Measurements from ENCODE around the gene ASS1. TPM values are rescaled to one million over a fixed set of nuclear protein-coding genes. Genes with fewer than 3 reads are reported as not detected.
A peak's percentile ranks its signal among the peaks of the same experiment; 100 is the strongest.

Gene ASS1
- total RNA-seq, 1 donor from 2014 or later: 162 TPM

DNA sequence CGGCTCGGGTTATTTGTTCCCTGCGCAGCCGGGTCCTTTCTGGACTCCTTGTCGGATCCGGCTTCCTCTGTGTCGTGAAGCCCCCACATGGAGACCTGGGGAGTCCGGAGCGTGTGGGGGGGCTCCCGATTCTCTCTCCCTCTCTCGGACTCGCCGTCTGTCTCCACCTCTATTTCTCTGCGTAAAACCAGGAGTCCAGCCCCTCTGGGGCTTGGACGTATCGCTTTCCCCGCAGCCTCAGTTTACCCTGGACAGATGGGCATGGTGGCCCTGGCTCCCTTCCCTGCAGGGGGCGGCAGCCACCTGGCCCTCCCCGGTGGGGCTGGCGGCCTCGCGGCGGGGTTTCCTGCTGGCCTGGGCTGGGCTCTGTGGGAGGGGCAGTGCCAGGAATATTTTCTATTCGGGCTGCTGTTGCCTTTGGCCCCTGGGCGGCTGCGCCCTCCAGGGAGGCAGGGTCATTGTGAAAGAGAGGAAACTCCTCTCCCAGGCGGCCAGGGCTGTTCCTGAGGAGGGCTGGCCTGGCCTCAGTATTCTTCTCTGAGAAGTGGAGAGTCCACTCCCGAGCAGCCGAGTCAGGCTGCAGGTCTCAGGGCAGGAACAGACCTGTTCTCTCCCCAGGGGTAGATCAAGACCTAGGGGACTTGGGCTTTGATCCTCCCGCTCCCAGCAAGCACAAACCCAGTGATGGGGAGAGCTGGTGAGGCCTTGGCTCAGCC lies 665 bp downstream of the ASS1 start:
- intact Hi-C loops (cut with DNase I): no loop called here
- Histone ChIP-seq H3K9me3 (peaks cover 0 to 6% of the 10 kb centered on the region in 2 donors), H3K4me3 (peak overlapping the region; percentile 60 to 70), H3K36me3 (no peaks in the 10 kb centered on the region), H3K27ac (peak overlapping the region; percentile 72 to 81), H3K27me3 (no peaks in the 10 kb centered on the region), H3K4me1 (peaks cover 8 to 28% of the 10 kb centered on the region in 2 donors)
- DNase-seq (ENCODE audit: low spot score in 2 of 2): peak; percentile 27 to 91
- TF ChIP-seq CTCF (IDR thresholded peaks at IDR 0.05): peak in 1 of 3 experiments; percentile 13

GRCh38 chr9:130446101-130446861 lies 1.5 kb downstream of the ASS1 start:
- H3K27ac ChIP-seq: peak overlapping the region; percentile 72 to 81

DNA sequence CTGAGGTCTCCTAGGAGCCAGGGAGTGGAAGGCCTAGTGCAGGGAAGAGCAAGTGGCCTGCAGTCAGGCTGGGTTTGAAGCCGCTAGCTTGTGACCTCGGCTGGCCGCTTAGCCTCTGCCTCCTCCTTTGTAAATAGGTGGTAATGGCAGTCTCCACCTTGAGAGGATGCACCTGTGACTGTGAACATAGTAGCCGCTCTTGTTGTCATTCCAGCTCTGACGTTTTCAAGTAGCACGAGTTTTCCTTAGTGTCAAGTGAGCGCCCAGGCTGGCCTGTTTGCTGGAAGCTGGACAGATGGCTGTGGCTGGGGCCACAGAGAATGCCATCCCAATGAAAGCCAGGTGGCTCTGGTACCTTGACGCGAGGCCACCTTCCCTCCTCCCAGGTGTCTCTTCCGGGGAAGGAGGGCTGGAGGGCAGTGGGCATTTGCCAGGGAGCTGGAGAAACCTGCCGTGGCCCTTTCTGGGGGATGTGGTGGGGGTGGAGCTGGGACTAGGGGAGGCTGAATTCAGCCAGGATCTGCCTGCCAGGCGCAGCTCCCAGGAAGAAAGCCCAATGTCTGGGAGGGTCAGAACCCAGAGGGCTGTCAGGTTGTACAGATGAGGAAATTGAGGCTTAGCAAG lies 2.5 kb downstream of the ASS1 start:
- DNase-seq (ENCODE audit: low spot score in 2 of 2): no peak
- H3K9me3 ChIP-seq: no peaks in the 10 kb centered on the region
- H3K27me3 ChIP-seq: no peaks in the 10 kb centered on the region
- peak overlapping the region; percentile 72 to 81 for H3K27ac ChIP-seq
- no peaks in the 10 kb centered on the region for H3K36me3 ChIP-seq
- peaks cover 24 to 45% of the 10 kb centered on the region in 2 donors for H3K4me1 ChIP-seq
- intact Hi-C loops (cut with DNase I): no loop called here
- no peak for TF ChIP-seq CTCF (IDR thresholded peaks at IDR 0.05)
- no peak overlapping the region for H3K4me3 ChIP-seq

More at GRCh38 chr9:130446101-130446861, 1.5 kb downstream of the ASS1 start:
- TF ChIP-seq CTCF (IDR thresholded peaks at IDR 0.05): no peak
- Histone ChIP-seq H3K4me3 (peak overlapping the region; percentile 60 to 70), H3K9me3 (no peaks in the 10 kb centered on the region), H3K27me3 (no peaks in the 10 kb centered on the region), H3K36me3 (no peaks in the 10 kb centered on the region), H3K4me1 (peaks cover 17 to 36% of the 10 kb centered on the region in 2 donors)
- intact Hi-C loops (cut with DNase I): no loop called here
- peak; percentile 39 to 89 for DNase-seq (ENCODE audit: low spot score in 2 of 2)

DNA sequence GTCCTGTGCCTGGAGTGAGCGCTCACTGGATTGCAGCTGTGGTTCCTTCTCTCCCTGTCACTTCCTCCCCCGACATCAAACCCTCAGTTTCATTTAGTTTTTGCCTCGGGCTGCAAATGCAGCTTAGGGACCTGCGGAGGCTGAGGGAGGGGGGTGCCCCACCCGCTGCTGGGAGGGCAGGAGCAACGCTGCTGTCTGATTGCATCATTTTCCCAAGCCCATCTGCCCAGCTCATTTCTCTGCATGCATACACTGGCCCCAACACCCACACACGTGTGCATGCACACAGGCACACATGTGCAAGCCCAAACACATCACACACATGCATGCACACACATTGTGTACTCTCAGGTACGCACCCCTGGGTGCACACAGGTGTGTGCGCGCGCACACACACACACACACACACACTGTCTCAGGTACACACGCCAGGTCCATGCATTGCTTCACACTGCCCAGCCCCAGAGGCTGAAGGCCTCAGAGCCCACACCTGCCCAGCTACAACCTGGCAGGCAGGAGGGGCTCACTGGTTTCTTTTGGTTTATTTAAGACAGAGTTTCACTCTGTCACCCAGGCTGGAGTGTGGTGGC lies 3.4 kb downstream of the ASS1 start:
- no peak for TF ChIP-seq CTCF (IDR thresholded peaks at IDR 0.05)
- Histone ChIP-seq H3K27ac (no peak overlapping the region), H3K9me3 (no peaks in the 10 kb centered on the region), H3K4me3 (no peak overlapping the region), H3K36me3 (no peaks in the 10 kb centered on the region), H3K4me1 (peaks cover 24 to 45% of the 10 kb centered on the region in 2 donors), H3K27me3 (no peaks in the 10 kb centered on the region)
- intact Hi-C loops (cut with DNase I): no loop called here
- no peak for DNase-seq (ENCODE audit: low spot score in 2 of 2)

GRCh38 chr9:130448771-130449603 lies 4.2 kb downstream of the ASS1 start:
- intact Hi-C loops (cut with DNase I): no loop called here
- no peak for DNase-seq (ENCODE audit: low spot score in 2 of 2)
- TF ChIP-seq CTCF (IDR thresholded peaks at IDR 0.05): no peak
- Histone ChIP-seq H3K4me1 (peaks cover 24 to 45% of the 10 kb centered on the region in 2 donors), H3K4me3 (no peak overlapping the region), H3K9me3 (no peaks in the 10 kb centered on the region), H3K36me3 (no peaks in the 10 kb centered on the region), H3K27me3 (no peaks in the 10 kb centered on the region), H3K27ac (no peak overlapping the region)

All from ascending aorta (tissue), 2 donors.